Measurements from ENCODE around the gene GRAMD2B.
"Not testable (repeated sequence)": the region's sequence is repeated elsewhere in the genome, so short reads cannot be mapped to it uniquely, and the experiment has no call there.

GRAMD2B gene

GRCh38 chr5:126414874-126415502, 8.2 kb upstream of the GRAMD2B start:
- DNase-seq, result no peak

GRCh38 chr5:126415789-126416188, 7.4 kb upstream of the GRAMD2B start:
- no peak for DNase-seq

- DNase-seq, result no peak
These were observed 6.8 kb upstream of the GRAMD2B start for GRCh38 chr5:126416266-126416925.

GRCh38 chr5:126417178-126417577, 6.0 kb upstream of the GRAMD2B start:
- DNase-seq, result no peak

GRCh38 chr5:126419102-126419501, 4.1 kb upstream of the GRAMD2B start:
- no peak for DNase-seq

- no peak for DNase-seq
These were observed 5.2 kb downstream of the GRAMD2B start for GRCh38 chr5:126428421-126428820.

- no peak for DNase-seq
These were observed 7.4 kb downstream of the GRAMD2B start for GRCh38 chr5:126430631-126431030.

GRCh38 chr5:126433701-126434100, 10.5 kb downstream of the GRAMD2B start:
- DNase-seq, result no peak

GRCh38 chr5:126435261-126435660, 12.1 kb downstream of the GRAMD2B start:
- no peak for DNase-seq

- no peak for DNase-seq
These were observed 12.5 kb downstream of the GRAMD2B start for GRCh38 chr5:126435714-126436113.

- no peak for DNase-seq
These were observed 14.5 kb downstream of the GRAMD2B start for GRCh38 chr5:126437721-126438120.

- no peak for DNase-seq
These were observed 15.1 kb downstream of the GRAMD2B start for GRCh38 chr5:126438267-126438666.

- DNase-seq, result no peak
These were observed 15.7 kb downstream of the GRAMD2B start for GRCh38 chr5:126438868-126439267.

- DNase-seq, result not testable (repeated sequence)
These were observed 16.5 kb downstream of the GRAMD2B start for GRCh38 chr5:126439724-126440123.

GRCh38 chr5:126441230-126441629, 18.0 kb downstream of the GRAMD2B start:
- DNase-seq, result no peak

GRCh38 chr5:126443374-126443851, 20.2 kb downstream of the GRAMD2B start:
- DNase-seq, result no peak

- DNase-seq, result no peak
These were observed 20.9 kb downstream of the GRAMD2B start for GRCh38 chr5:126444137-126444536.

GRCh38 chr5:126445502-126446174, 22.4 kb downstream of the GRAMD2B start:
- no peak for DNase-seq

- DNase-seq, result no peak
These were observed 23.5 kb downstream of the GRAMD2B start for GRCh38 chr5:126446498-126447224.

- DNase-seq, result no peak
These were observed 25.5 kb downstream of the GRAMD2B start for GRCh38 chr5:126448720-126449119.

- no peak for DNase-seq
These were observed 26.6 kb downstream of the GRAMD2B start for GRCh38 chr5:126449751-126450271.

- DNase-seq, result no peak
These were observed 27.1 kb downstream of the GRAMD2B start for GRCh38 chr5:126450346-126450745.

- DNase-seq, result no peak
These were observed 27.7 kb downstream of the GRAMD2B start for GRCh38 chr5:126450907-126451306.

Data from NCI-H524 (cell line).